ENCODE data around the gene FOXP2.

GRCh38 chr7:114671563-114672123 lies 257.0 kb downstream of the FOXP2 start:
- TF ChIP-seq CTCF (IDR thresholded peaks at IDR 0.05; ENCODE audit: poor library complexity) (no peak), EZH2 (IDR thresholded peaks at IDR 0.05; ENCODE audit: borderline replicate concordance) (no peak)
